Endodermal cell (in vitro differentiated cells): ENCODE data around the gene HUS1. TPM values are rescaled to one million over a fixed set of nuclear protein-coding genes. Genes with fewer than 3 reads are reported as not detected.
"Not testable (repeated sequence)": the region's sequence is repeated elsewhere in the genome, so short reads cannot be mapped to it uniquely, and the experiment has no call there.

Experiments used
- DNase-seq: peaks from one replicate; pipeline ENCODE4 v3.0.0-alpha.2; 2017
- H3K27ac ChIP-seq: 2 replicates; pipeline ENCODE4 v1.5.1; 2013; ENCODE audit warnings: mild to moderate bottlenecking, low read depth, low read length, moderate library complexity
- H3K27me3 ChIP-seq: 2 replicates; pipeline ENCODE4 v1.6.1; 2013; ENCODE audit warnings: mild to moderate bottlenecking, low read length, moderate library complexity; ENCODE audit not compliant: insufficient read depth, control insufficient read depth, poor library complexity, severe bottlenecking
- H3K36me3 ChIP-seq: 2 replicates; pipeline ENCODE4 v1.7.0; 2013; ENCODE audit warnings: mild to moderate bottlenecking, low read length, moderate library complexity; ENCODE audit not compliant: control insufficient read depth, insufficient read depth
- H3K4me1 ChIP-seq: one replicate; pipeline ENCODE4 v1.7.0; 2013; ENCODE audit warnings: low read length; ENCODE audit not compliant: control insufficient read depth, insufficient read depth
- H3K4me3 ChIP-seq: 2 replicates; pipeline ENCODE4 v1.5.1; 2013; ENCODE audit warnings: mild to moderate bottlenecking, low read length, moderate library complexity
- H3K9ac ChIP-seq: 2 replicates; pipeline ENCODE4 v1.6.1; 2013; ENCODE audit warnings: mild to moderate bottlenecking, low read length, moderate library complexity; ENCODE audit not compliant: poor library complexity, severe bottlenecking; ENCODE audit errors: extremely low read depth
- H3K9me3 ChIP-seq: 2 replicates; pipeline ENCODE4 v1.6.1; 2013; ENCODE audit warnings: mild to moderate bottlenecking, low read length, moderate library complexity; ENCODE audit not compliant: control insufficient read depth
- H3K27ac Mint-ChIP-seq: 2 replicates; pipeline ENCODE4 v1.8.0; 2020; ENCODE audit warnings: mixed read lengths
- H3K27me3 Mint-ChIP-seq: 2 replicates; pipeline ENCODE4 v1.8.0; 2021; ENCODE audit warnings: mild to moderate bottlenecking, mixed read lengths; ENCODE audit not compliant: insufficient read depth
- H3K36me3 Mint-ChIP-seq: 2 replicates; pipeline ENCODE4 v1.8.0; 2020; ENCODE audit warnings: low read depth, mixed read lengths
- H3K4me1 Mint-ChIP-seq: 2 replicates; pipeline ENCODE4 v1.8.0; 2020; ENCODE audit warnings: mixed read lengths
- H3K4me3 Mint-ChIP-seq: 2 replicates; pipeline ENCODE4 v1.8.0; 2020; ENCODE audit warnings: mild to moderate bottlenecking, moderate library complexity, mixed read lengths
- H3K9me3 Mint-ChIP-seq: 2 replicates; pipeline ENCODE4 v1.8.0; 2020; ENCODE audit warnings: mild to moderate bottlenecking, mixed read lengths
- CTCF ChIP-seq: fragments of 200-600 bp; sonication (generic); conservative IDR thresholded peaks from 2 replicates; pipeline ENCODE4 v1.5.0; 2021; ENCODE audit warnings: antibody characterized with exemption, mild to moderate bottlenecking
- WGBS, 2 experiments: methylation state at CpG; one replicate each; pipeline versions ENCODE4 v1.1.5 to v1.1.7; 2013; ENCODE audit warnings: missing lambda C conversion rate in 2 of 2, mixed read lengths in 1 of 2; ENCODE audit not compliant: insufficient coverage in 1 of 2, insufficient read length in 1 of 2; 5-methylcytosine and 5-hydroxymethylcytosine counted together
- total RNA-seq, 2 donors: library from RNA; stranded (reverse); fragmentation: NEBNext Ultra II Directional in 1 of 2; extraction: Animal tissue kit (Norgen Biotek cat#: 25700) in 1 of 2; gene quantifications; 2 replicates in 1 of 2; 3 replicates in 1 of 2; pipeline ENCODE4 v1.2.1, GENCODE V29; 2021

HUS1 gene
- total RNA-seq, 2 donors from 2014 or later, result 37.0 to 42.5 TPM

GRCh38 chr7:47932016-47932415, 47.4 kb downstream of the HUS1 start:
- H3K9ac ChIP-seq, result no peak overlapping the region
- no peak overlapping the region for H3K4me3 ChIP-seq
- no peaks in the 10 kb centered on the region for H3K36me3 ChIP-seq
- H3K4me1 ChIP-seq, result no peaks in the 10 kb centered on the region
- H3K27ac ChIP-seq, result no peak overlapping the region
- no peaks in the 10 kb centered on the region for H3K27me3 ChIP-seq
- no peak for DNase-seq
- Mint-ChIP-seq H3K4me1 (peaks cover 16% of the 10 kb centered on the region), H3K4me3 (no peak overlapping the region), H3K36me3 (no peaks in the 10 kb centered on the region), H3K27ac (peak overlapping the region; percentile 55), H3K27me3 (peaks cover 1% of the 10 kb centered on the region), H3K9me3 (no peaks in the 10 kb centered on the region)
- H3K9me3 ChIP-seq, result peaks cover 8% of the 10 kb centered on the region
- no peak for TF ChIP-seq CTCF
- 75 to 80% methylated on average over 6 of the region's 6 CpGs for WGBS, 2 experiments

DNA sequence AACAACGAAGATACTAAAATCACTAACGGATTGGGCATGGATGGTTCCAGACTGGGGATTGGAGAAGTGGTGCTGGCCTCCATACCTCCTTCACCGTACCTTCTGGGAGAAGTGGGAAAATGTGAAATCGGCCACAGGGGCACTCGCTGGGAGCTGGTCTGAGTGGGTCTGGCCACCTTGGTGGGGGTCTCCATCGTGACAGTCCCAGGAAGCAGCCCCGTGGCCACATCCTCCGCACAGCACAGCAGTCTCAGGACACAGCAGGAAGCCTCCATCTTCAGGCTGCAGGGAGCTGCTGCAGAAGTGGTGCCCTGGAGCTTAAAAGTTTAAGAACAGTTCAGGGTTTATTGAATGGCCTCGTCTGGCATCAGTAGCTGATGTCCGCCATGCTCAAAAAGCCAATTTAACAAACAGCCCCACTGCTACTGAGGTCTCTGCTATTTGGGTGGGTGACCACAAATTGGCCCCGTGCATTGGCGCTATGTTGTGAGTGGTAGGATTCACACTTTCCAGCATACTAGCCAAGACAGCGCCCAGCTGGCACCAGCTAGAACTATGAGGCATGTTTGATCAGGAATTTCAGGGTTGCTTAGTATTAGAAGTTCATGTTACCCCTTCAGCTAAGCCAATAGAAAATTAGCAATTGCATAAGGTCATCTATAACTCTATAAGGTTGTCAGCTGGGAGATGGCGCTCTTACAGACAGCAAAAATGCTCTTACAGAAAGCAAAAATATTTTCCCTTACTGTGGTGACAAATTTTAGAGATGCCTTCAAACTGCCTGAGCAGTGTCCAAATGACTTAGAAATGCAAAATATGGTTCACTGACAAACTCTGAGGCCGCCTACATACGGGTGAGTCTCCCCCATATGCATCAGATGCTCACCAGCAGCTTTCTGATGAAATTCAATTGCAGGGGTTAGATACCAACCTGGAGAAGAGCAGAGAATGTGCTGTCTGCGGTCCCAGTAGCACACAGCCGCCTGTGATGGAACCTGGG, 48.1 kb downstream of the HUS1 start:
- H3K27me3 ChIP-seq, result no peaks in the 10 kb centered on the region
- H3K27ac Mint-ChIP-seq, result no peak overlapping the region
- peaks cover 4% of the 10 kb centered on the region for H3K36me3 Mint-ChIP-seq
- no peak for TF ChIP-seq CTCF
- H3K4me1 ChIP-seq, result no peaks in the 10 kb centered on the region
- H3K4me3 ChIP-seq, result no peak overlapping the region
- 90 to 93% methylated on average over 7 to 18 of the region's 18 CpGs for WGBS, 2 experiments
- no peak overlapping the region for H3K4me3 Mint-ChIP-seq
- peaks cover 13% of the 10 kb centered on the region for H3K9me3 ChIP-seq
- H3K9me3 Mint-ChIP-seq, result peaks cover 5% of the 10 kb centered on the region
- H3K27ac ChIP-seq, result no peak overlapping the region
- H3K27me3 Mint-ChIP-seq, result peaks cover 1% of the 10 kb centered on the region
- H3K36me3 ChIP-seq, result no peaks in the 10 kb centered on the region
- no peak overlapping the region for H3K9ac ChIP-seq
- peaks cover 8% of the 10 kb centered on the region for H3K4me1 Mint-ChIP-seq
- no peak for DNase-seq

DNA sequence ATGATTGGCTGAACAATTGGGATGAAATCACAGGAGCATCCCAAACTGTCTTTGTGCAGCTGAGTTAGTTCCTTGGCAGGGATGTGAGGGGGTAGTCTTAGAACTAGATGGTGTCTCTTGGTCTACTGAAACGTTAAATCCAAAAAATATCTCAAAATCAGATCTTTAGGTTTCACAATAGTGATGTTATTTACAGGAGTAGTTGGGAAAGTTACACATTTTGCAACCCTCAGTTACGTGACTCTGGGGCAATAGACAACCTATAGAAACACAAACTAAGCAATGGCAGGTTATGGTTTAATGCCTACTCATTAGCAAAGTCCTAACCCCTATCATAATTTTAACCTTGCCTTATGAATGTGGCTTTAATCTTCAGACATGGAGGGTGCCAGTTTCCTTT, 55.1 kb downstream of the HUS1 start:
- peaks cover 39% of the 10 kb centered on the region for H3K9me3 ChIP-seq
- H3K27me3 Mint-ChIP-seq, result no peaks in the 10 kb centered on the region
- H3K9me3 Mint-ChIP-seq, result peaks cover 45% of the 10 kb centered on the region
- no peaks in the 10 kb centered on the region for H3K36me3 ChIP-seq
- no peak overlapping the region for H3K27ac Mint-ChIP-seq
- H3K9ac ChIP-seq, result no peak overlapping the region
- WGBS, 2 experiments, result 97 to 100% methylated on average over 1 to 2 of the region's 2 CpGs
- DNase-seq, result no peak
- no peak overlapping the region for H3K4me3 Mint-ChIP-seq
- TF ChIP-seq CTCF, result no peak
- H3K27me3 ChIP-seq, result no peaks in the 10 kb centered on the region
- peaks cover 5% of the 10 kb centered on the region for H3K4me1 Mint-ChIP-seq
- H3K4me3 ChIP-seq, result peak overlapping the region; percentile 46
- H3K36me3 Mint-ChIP-seq, result peaks cover 20% of the 10 kb centered on the region
- H3K4me1 ChIP-seq, result no peaks in the 10 kb centered on the region
- H3K27ac ChIP-seq, result peak overlapping the region; percentile 6

DNA sequence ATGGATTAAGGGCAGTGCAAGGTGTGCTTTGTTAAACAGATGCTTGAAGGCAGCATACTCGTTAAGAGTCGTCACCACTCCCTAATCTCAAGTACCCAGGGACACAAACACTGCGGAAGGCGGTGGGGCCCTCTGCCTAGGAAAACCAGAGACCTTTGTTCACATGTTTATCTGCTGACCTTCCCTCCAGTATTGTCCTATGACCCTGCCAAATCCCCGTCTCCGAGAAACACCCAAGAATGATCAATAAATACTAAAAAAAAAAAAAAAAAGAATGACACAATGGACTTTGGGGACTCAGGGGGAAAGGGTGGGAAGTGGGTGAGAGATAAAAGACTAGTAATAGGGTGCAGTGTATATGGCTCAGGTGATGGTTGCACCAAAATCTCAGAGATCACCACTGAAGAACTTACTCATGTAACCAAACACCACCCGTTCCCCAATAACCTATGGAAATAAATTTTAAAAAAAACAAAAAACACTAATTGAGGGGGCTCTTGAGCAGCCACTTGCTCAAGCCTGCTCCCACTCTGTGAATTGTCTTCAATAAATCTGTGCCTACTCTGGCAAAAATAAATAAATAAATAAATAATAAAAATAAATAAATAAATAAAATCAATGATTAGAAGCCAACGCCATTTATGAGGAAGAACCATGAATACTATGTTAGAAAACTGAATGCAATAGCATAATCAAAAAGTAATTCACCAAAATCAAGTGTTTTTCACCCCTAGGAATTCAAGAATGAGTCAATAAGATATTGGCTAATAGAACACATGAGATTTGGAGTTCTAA, 56.1 kb downstream of the HUS1 start:
- not testable (repeated sequence) for H3K27me3 Mint-ChIP-seq, H3K27me3 ChIP-seq, H3K4me1 Mint-ChIP-seq, H3K4me1 ChIP-seq, H3K9ac ChIP-seq, H3K4me3 Mint-ChIP-seq, H3K36me3 ChIP-seq, H3K27ac ChIP-seq
- Mint-ChIP-seq H3K9me3 (peaks cover 46% of the 10 kb centered on the region), H3K27ac (peak overlapping the region; percentile 52), H3K36me3 (peaks cover 20% of the 10 kb centered on the region)
- DNase-seq, result peak; percentile 38
- 79% methylated on average over 6 of the region's 8 CpGs; no CpG with 5 or more reads in 1 of the 2 experiments for WGBS, 2 experiments
- Histone ChIP-seq H3K9me3 (peaks cover 39% of the 10 kb centered on the region), H3K4me3 (peak overlapping the region; percentile 46)
